ENCODE results near the gene CYP4V2. TPM values are rescaled to one million over a fixed set of nuclear protein-coding genes. Genes with fewer than 3 reads are reported as not detected.

Gene CYP4V2
- total RNA-seq, 1 donor from 2014 or later: 9.0 TPM

- Mint-ChIP-seq H3K27ac (no peak overlapping the region), H3K4me3 (no peak overlapping the region), H3K9me3 (no peaks in the 10 kb centered on the region), H3K27me3 (peaks cover 17% of the 10 kb centered on the region), H3K4me1 (ENCODE audit: unreplicated experiment) (peaks cover 4% of the 10 kb centered on the region), H3K36me3 (no peaks in the 10 kb centered on the region)
- TF ChIP-seq CTCF (conservative IDR thresholded peaks at IDR 0.05): peak; percentile 81
- DNase-seq (ENCODE audit: extremely low spot score, unreplicated experiment): peak; percentile 67
Measured at GRCh38 chr4:186149872-186150271, 41.5 kb upstream of the CYP4V2 start.

- H3K27me3 Mint-ChIP-seq: peaks cover 13% of the 10 kb centered on the region
- H3K4me3 Mint-ChIP-seq: no peak overlapping the region
- no peaks in the 10 kb centered on the region for H3K9me3 Mint-ChIP-seq
- peaks cover under 1% of the 10 kb centered on the region for H3K4me1 Mint-ChIP-seq (ENCODE audit: unreplicated experiment)
- TF ChIP-seq CTCF (conservative IDR thresholded peaks at IDR 0.05): no peak
- H3K36me3 Mint-ChIP-seq: peaks cover 7% of the 10 kb centered on the region
- DNase-seq (ENCODE audit: extremely low spot score, unreplicated experiment): peak; percentile 40
- no peak overlapping the region for H3K27ac Mint-ChIP-seq
Measured at GRCh38 chr4:186150926-186151325, 40.4 kb upstream of the CYP4V2 start.

GRCh38 chr4:186151499-186151898 lies 39.9 kb upstream of the CYP4V2 start:
- Mint-ChIP-seq H3K36me3 (peaks cover 8% of the 10 kb centered on the region), H3K9me3 (no peaks in the 10 kb centered on the region), H3K27ac (no peak overlapping the region), H3K27me3 (peaks cover 7% of the 10 kb centered on the region), H3K4me3 (no peak overlapping the region), H3K4me1 (ENCODE audit: unreplicated experiment) (no peaks in the 10 kb centered on the region)
- peak; percentile 1 for DNase-seq (ENCODE audit: extremely low spot score, unreplicated experiment)
- TF ChIP-seq CTCF (conservative IDR thresholded peaks at IDR 0.05): no peak

- H3K4me1 Mint-ChIP-seq (ENCODE audit: unreplicated experiment): no peaks in the 10 kb centered on the region
- no peak for TF ChIP-seq CTCF (conservative IDR thresholded peaks at IDR 0.05)
- no peak overlapping the region for H3K4me3 Mint-ChIP-seq
- H3K9me3 Mint-ChIP-seq: no peaks in the 10 kb centered on the region
- no peak for DNase-seq (ENCODE audit: extremely low spot score, unreplicated experiment)
- peaks cover 8% of the 10 kb centered on the region for H3K36me3 Mint-ChIP-seq
- H3K27ac Mint-ChIP-seq: no peak overlapping the region
- no peaks in the 10 kb centered on the region for H3K27me3 Mint-ChIP-seq
Measured at GRCh38 chr4:186158021-186158813, 33.1 kb upstream of the CYP4V2 start.

- no peaks in the 10 kb centered on the region for H3K9me3 Mint-ChIP-seq
- H3K4me1 Mint-ChIP-seq (ENCODE audit: unreplicated experiment): no peaks in the 10 kb centered on the region
- DNase-seq (ENCODE audit: extremely low spot score, unreplicated experiment): no peak
- no peak overlapping the region for H3K4me3 Mint-ChIP-seq
- peaks cover 8% of the 10 kb centered on the region for H3K36me3 Mint-ChIP-seq
- H3K27me3 Mint-ChIP-seq: no peaks in the 10 kb centered on the region
- TF ChIP-seq CTCF (conservative IDR thresholded peaks at IDR 0.05): no peak
- H3K27ac Mint-ChIP-seq: no peak overlapping the region
Measured at GRCh38 chr4:186158966-186159365, 32.4 kb upstream of the CYP4V2 start.

Measured in type B pancreatic cell (in vitro differentiated cells).